GM12801 (cell line): ENCODE measurements around the gene METTL24.

Experiments
- CTCF ChIP-seq: IDR thresholded peaks from one replicate; pipeline ENCODE4 v1.5.1; 2011; ENCODE audit warnings: control low read depth; ENCODE audit not compliant: insufficient read length; ENCODE audit errors: extremely low read depth

Gene METTL24

GRCh38 chr6:110357664-110358552, at the start of gene METTL24:
TSS of gene METTL24 (minus strand) at chr6:110358349. CDS start at chr6:110358272, 77 bp downstream.
- no peak for TF ChIP-seq CTCF

DNA sequence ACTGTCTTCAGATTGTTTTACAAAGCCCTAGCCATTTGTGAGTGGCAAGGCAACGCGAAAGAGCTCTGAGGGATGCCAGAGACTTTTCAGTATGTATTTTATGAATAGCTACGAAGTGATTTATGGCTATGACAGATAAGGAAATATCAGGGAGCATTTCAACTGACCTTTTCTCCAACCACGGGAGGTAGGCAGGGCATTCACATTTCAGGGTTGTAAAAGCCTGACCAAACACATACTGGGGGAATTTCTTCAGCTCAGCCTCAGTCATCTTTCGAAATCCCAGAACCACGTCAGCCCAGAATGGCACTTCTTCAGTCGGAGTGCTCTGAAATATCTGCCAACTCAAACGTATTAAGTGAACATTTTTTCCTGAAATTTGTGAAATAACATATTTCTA, 46.5 kb upstream of the METTL24 start:
- no peak for TF ChIP-seq CTCF

- no peak for TF ChIP-seq CTCF
Observed at GRCh38 chr6:110401585-110402176, 43.5 kb upstream of the METTL24 start.

DNA sequence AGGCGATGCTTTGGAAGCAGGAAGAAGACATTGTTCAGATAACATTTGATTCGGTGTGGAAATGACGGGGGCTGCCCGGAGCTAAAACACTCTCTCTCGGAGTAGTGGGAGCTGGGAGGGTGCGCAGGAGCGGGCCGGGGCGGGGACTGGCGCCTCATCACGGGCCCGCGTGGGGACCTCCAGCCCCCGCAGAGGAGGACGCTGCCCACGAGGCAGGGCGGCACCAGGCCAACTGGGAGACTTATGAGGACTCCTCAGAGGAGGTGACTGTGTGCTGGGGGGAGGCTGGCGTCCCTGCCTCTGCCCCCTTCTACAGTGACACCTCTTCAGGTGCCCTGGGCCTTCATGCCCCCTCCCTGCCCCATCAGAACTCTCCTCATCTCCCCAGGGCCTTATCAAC, 42.1 kb upstream of the METTL24 start:
- no peak for TF ChIP-seq CTCF

GRCh38 chr6:110399219-110400071, 41.3 kb upstream of the METTL24 start:
- no peak for TF ChIP-seq CTCF

- TF ChIP-seq CTCF, result no peak
Observed at GRCh38 chr6:110398778-110399177, 40.6 kb upstream of the METTL24 start.

DNA sequence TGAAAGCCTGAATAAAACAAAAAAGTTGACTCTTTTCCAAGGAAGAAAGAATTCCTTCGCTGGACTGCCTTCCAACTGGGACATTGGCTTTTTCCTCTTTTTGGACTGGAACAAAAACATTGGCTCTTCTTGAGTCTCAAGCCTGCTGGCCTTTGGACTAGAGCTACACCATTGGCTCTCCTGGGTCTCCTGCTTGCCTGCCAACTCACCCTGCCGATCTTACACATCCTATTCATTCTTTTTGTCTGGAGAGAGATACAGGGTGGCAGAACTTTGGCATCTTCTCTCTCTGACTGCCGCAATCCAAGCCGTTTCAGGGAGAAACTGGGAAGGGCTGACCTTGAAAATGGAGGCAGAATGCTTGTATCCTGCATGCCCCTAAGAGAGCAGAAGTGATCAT, 37.1 kb upstream of the METTL24 start:
- no peak for TF ChIP-seq CTCF
